ENCODE measurements around the gene CD302. TPM values are rescaled to one million over a fixed set of nuclear protein-coding genes. Genes with fewer than 3 reads are reported as not detected.

Gene CD302
- polyA plus RNA-seq, 1 donor (not counting 4 experiments of a cell fraction or from before 2014, with no cell fraction given), result 0.20 TPM

- Histone ChIP-seq H3K4me3 (ENCODE audit: control insufficient read depth in 2 of 3, extremely low read depth in 1 of 3, insufficient read depth in 2 of 3, low read depth in 1 of 3, low read length in 3 of 3) (no peak overlapping the region), H3K9me3 (ENCODE audit: control insufficient read depth, low read depth, low read length) (no peaks in the 10 kb centered on the region), H3K4me1 (ENCODE audit: control insufficient read depth, extremely low read depth, insufficient read depth, low read length) (no peaks in the 10 kb centered on the region), H3K79me2 (ENCODE audit: control insufficient read depth, insufficient read depth, low read length) (no peaks in the 10 kb centered on the region), H3K36me3 (ENCODE audit: control insufficient read depth in 2 of 2, extremely low read depth in 1 of 2, insufficient read depth in 2 of 2, low read length in 2 of 2) (no peaks in the 10 kb centered on the region), H3K27ac (ENCODE audit: control insufficient read depth, insufficient read depth, low read length) (no peak overlapping the region), H3K9me1 (ENCODE audit: control insufficient read depth, extremely low read depth, insufficient read depth, low read length) (no peaks in the 10 kb centered on the region), H4K20me1 (ENCODE audit: control insufficient read depth, extremely low read depth, insufficient read depth, low read length) (no peaks in the 10 kb centered on the region), H3K27me3 (ENCODE audit: control insufficient read depth, extremely low read depth, insufficient read depth, low read length) (no peaks in the 10 kb centered on the region), H3K9ac (ENCODE audit: control insufficient read depth, extremely low read depth, insufficient read depth, low read length) (no peak overlapping the region), H3K4me2 (ENCODE audit: control insufficient read depth, extremely low read depth, insufficient read depth, low read depth, low read length) (no peak overlapping the region), H2AFZ (ENCODE audit: control insufficient read depth, low read length) (no peak overlapping the region)
- dilution Hi-C loops (cut with MboI; ENCODE audit: extremely low pct_ligation_motif_present, low sequenced_read_pairs), result no loop called here
- DNase-seq (ENCODE audit: low read depth, low spot score) (no peak), FAIRE-seq (no peak)
- no peak for TF ChIP-seq CTCF (optimal IDR thresholded peaks at IDR 0.05 in 1 of 3, IDR thresholded peaks at IDR 0.05 in 1 of 3, conservative IDR thresholded peaks at IDR 0.05 in 1 of 3; ENCODE audit: extremely low read depth in 1 of 3, insufficient read depth in 2 of 3, low read length in 3 of 3)
- no peak for TF ChIP-seq EZH2 (IDR thresholded peaks at IDR 0.05; ENCODE audit: low read length)
Observed at GRCh38 chr2:159818940-159819339, 20.9 kb upstream of the CD302 start.

- no peak overlapping the region for H3K4me2 ChIP-seq (ENCODE audit: control insufficient read depth, extremely low read depth, insufficient read depth, low read depth, low read length)
- H3K36me3 ChIP-seq (ENCODE audit: control insufficient read depth in 2 of 2, extremely low read depth in 1 of 2, insufficient read depth in 2 of 2, low read length in 2 of 2), result no peaks in the 10 kb centered on the region
- no peaks in the 10 kb centered on the region for H4K20me1 ChIP-seq (ENCODE audit: control insufficient read depth, extremely low read depth, insufficient read depth, low read length)
- dilution Hi-C loops (cut with MboI; ENCODE audit: extremely low pct_ligation_motif_present, low sequenced_read_pairs), result no loop called here
- no peak for DNase-seq (ENCODE audit: low read depth, low spot score)
- no peak overlapping the region for H3K9ac ChIP-seq (ENCODE audit: control insufficient read depth, extremely low read depth, insufficient read depth, low read length)
- FAIRE-seq, result no peak
- H3K9me1 ChIP-seq (ENCODE audit: control insufficient read depth, extremely low read depth, insufficient read depth, low read length), result no peaks in the 10 kb centered on the region
- H2AFZ ChIP-seq (ENCODE audit: control insufficient read depth, low read length), result no peak overlapping the region
- H3K9me3 ChIP-seq (ENCODE audit: control insufficient read depth, low read depth, low read length), result no peaks in the 10 kb centered on the region
- H3K4me1 ChIP-seq (ENCODE audit: control insufficient read depth, extremely low read depth, insufficient read depth, low read length), result no peaks in the 10 kb centered on the region
- TF ChIP-seq CTCF (optimal IDR thresholded peaks at IDR 0.05 in 1 of 3, IDR thresholded peaks at IDR 0.05 in 1 of 3, conservative IDR thresholded peaks at IDR 0.05 in 1 of 3; ENCODE audit: extremely low read depth in 1 of 3, insufficient read depth in 2 of 3, low read length in 3 of 3) (no peak), EZH2 (IDR thresholded peaks at IDR 0.05; ENCODE audit: low read length) (no peak)
- H3K27me3 ChIP-seq (ENCODE audit: control insufficient read depth, extremely low read depth, insufficient read depth, low read length), result no peaks in the 10 kb centered on the region
- no peak overlapping the region for H3K27ac ChIP-seq (ENCODE audit: control insufficient read depth, insufficient read depth, low read length)
- H3K79me2 ChIP-seq (ENCODE audit: control insufficient read depth, insufficient read depth, low read length), result no peaks in the 10 kb centered on the region
- H3K4me3 ChIP-seq (ENCODE audit: control insufficient read depth in 2 of 3, extremely low read depth in 1 of 3, insufficient read depth in 2 of 3, low read depth in 1 of 3, low read length in 3 of 3), result no peak overlapping the region
Observed at GRCh38 chr2:159817283-159817682, 19.3 kb upstream of the CD302 start.
